Measurements from ENCODE around the gene DDR2. TPM values are rescaled to one million over a fixed set of nuclear protein-coding genes. Genes with fewer than 3 reads are reported as not detected.

Gene DDR2
- polyA plus RNA-seq, 1 donor from 2014 or later: 0.69 TPM

DNA sequence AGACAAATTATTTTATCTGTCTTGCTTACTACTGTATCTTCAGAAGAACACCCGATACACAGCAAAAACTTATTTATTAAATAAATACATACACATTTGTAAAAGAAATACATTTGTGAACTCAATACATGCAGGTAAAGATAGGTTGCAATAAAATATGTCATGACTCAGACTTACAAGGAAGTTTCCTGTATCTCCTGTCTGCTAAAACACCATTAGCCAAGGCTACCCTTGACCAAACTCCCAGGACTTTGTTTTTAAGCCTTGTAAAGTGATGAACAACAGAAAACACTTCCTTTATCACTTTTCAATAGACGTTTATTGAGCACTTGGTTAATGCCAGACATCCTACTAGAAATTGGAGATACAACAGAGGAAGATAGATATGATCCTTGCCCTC, 101.8 kb downstream of the DDR2 start:
- TF ChIP-seq RAD21 (conservative IDR thresholded peaks at IDR 0.05): no peak
- no peak for TF ChIP-seq EZH2 (IDR thresholded peaks at IDR 0.05; ENCODE audit: borderline replicate concordance, insufficient read depth, low read length, poor library complexity, severe bottlenecking)
- no peak for TF ChIP-seq EP300 (conservative IDR thresholded peaks at IDR 0.05; ENCODE audit: poor library complexity, severe bottlenecking)
- no peak for TF ChIP-seq TAF1 (IDR thresholded peaks at IDR 0.05; ENCODE audit: low read depth)
- TF ChIP-seq, protein P1, sequence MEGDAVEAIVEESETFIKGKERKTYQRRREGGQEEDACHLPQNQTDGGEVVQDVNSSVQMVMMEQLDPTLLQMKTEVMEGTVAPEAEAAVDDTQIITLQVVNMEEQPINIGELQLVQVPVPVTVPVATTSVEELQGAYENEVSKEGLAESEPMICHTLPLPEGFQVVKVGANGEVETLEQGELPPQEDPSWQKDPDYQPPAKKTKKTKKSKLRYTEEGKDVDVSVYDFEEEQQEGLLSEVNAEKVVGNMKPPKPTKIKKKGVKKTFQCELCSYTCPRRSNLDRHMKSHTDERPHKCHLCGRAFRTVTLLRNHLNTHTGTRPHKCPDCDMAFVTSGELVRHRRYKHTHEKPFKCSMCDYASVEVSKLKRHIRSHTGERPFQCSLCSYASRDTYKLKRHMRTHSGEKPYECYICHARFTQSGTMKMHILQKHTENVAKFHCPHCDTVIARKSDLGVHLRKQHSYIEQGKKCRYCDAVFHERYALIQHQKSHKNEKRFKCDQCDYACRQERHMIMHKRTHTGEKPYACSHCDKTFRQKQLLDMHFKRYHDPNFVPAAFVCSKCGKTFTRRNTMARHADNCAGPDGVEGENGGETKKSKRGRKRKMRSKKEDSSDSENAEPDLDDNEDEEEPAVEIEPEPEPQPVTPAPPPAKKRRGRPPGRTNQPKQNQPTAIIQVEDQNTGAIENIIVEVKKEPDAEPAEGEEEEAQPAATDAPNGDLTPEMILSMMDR (IDR thresholded peaks at IDR 0.05; ENCODE audit: poor library complexity, severe bottlenecking): no peak
- TF ChIP-seq, protein P2, sequence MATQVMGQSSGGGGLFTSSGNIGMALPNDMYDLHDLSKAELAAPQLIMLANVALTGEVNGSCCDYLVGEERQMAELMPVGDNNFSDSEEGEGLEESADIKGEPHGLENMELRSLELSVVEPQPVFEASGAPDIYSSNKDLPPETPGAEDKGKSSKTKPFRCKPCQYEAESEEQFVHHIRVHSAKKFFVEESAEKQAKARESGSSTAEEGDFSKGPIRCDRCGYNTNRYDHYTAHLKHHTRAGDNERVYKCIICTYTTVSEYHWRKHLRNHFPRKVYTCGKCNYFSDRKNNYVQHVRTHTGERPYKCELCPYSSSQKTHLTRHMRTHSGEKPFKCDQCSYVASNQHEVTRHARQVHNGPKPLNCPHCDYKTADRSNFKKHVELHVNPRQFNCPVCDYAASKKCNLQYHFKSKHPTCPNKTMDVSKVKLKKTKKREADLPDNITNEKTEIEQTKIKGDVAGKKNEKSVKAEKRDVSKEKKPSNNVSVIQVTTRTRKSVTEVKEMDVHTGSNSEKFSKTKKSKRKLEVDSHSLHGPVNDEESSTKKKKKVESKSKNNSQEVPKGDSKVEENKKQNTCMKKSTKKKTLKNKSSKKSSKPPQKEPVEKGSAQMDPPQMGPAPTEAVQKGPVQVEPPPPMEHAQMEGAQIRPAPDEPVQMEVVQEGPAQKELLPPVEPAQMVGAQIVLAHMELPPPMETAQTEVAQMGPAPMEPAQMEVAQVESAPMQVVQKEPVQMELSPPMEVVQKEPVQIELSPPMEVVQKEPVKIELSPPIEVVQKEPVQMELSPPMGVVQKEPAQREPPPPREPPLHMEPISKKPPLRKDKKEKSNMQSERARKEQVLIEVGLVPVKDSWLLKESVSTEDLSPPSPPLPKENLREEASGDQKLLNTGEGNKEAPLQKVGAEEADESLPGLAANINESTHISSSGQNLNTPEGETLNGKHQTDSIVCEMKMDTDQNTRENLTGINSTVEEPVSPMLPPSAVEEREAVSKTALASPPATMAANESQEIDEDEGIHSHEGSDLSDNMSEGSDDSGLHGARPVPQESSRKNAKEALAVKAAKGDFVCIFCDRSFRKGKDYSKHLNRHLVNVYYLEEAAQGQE (IDR thresholded peaks at IDR 0.05; ENCODE audit: borderline replicate concordance): no peak
- TF ChIP-seq SMC3 (conservative IDR thresholded peaks at IDR 0.05; ENCODE audit: poor library complexity): no peak
- no peak for TF ChIP-seq POLR2AphosphoS5 (IDR thresholded peaks at IDR 0.05)
- TF ChIP-seq MXI1 (conservative IDR thresholded peaks at IDR 0.05; ENCODE audit: poor library complexity, severe bottlenecking): no peak
- H4K20me1 ChIP-seq (ENCODE audit: insufficient read depth): no peaks in the 10 kb centered on the region

DNA sequence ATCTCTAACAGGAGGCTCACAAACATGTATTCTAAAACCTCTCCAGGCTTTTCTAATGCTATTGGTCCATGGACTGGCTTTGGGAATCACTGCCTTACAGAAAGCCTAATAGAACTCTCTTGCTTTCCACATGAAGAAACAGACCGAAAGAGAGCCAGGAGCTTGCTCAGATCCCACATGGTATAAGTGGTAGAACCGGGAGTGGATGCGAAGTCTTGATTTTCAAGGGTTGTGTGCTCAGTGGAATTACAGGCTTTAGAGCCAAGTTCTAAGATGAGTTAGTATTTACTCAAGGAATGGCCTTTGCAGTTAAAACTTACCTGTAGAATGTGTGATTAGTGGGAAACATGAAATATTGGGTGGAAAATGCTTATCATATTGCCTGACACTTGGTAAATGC, 103.9 kb downstream of the DDR2 start:
- H3K9me2 ChIP-seq (ENCODE audit: insufficient read depth, low read length): no peaks in the 10 kb centered on the region
- no peak overlapping the region for H3K4me3 ChIP-seq (ENCODE audit: low read length)
- H3K36me3 ChIP-seq (ENCODE audit: insufficient read depth, low read length): no peaks in the 10 kb centered on the region
- H3K9me3 ChIP-seq (ENCODE audit: low read length): no peaks in the 10 kb centered on the region
- no peak overlapping the region for H3K27ac ChIP-seq (ENCODE audit: low read length)
- TF ChIP-seq MXI1 (conservative IDR thresholded peaks at IDR 0.05; ENCODE audit: poor library complexity, severe bottlenecking) (no peak), SMC3 (conservative IDR thresholded peaks at IDR 0.05; ENCODE audit: poor library complexity) (no peak), RAD21 (conservative IDR thresholded peaks at IDR 0.05) (no peak), POLR2AphosphoS5 (IDR thresholded peaks at IDR 0.05) (no peak), EP300 (conservative IDR thresholded peaks at IDR 0.05; ENCODE audit: poor library complexity, severe bottlenecking) (no peak), EZH2 (IDR thresholded peaks at IDR 0.05; ENCODE audit: borderline replicate concordance, insufficient read depth, low read length, poor library complexity, severe bottlenecking) (no peak), TAF1 (IDR thresholded peaks at IDR 0.05; ENCODE audit: low read depth) (no peak)
- TF ChIP-seq, protein P2 (IDR thresholded peaks at IDR 0.05; ENCODE audit: borderline replicate concordance): no peak
- TF ChIP-seq, protein P1 (IDR thresholded peaks at IDR 0.05; ENCODE audit: poor library complexity, severe bottlenecking): no peak
- H4K20me1 ChIP-seq (ENCODE audit: insufficient read depth): no peaks in the 10 kb centered on the region
- no peak overlapping the region for H2AFZ ChIP-seq (ENCODE audit: low read depth, low read length)
- no peaks in the 10 kb centered on the region for H3K27me3 ChIP-seq (ENCODE audit: insufficient read depth, low read depth, low read length)
- no peak overlapping the region for H3K9ac ChIP-seq (ENCODE audit: low read length)
- H3F3A ChIP-seq (ENCODE audit: insufficient read depth, low read length, poor library complexity, severe bottlenecking): no peaks in the 10 kb centered on the region
- no peaks in the 10 kb centered on the region for H3K79me2 ChIP-seq (replicated peaks; ENCODE audit: insufficient read depth, low read length)
- no peak overlapping the region for H3K4me2 ChIP-seq (ENCODE audit: low read length)

More for the DNA sequence above, 101.8 kb downstream of the DDR2 start:
- no peaks in the 10 kb centered on the region for H3K27me3 ChIP-seq (ENCODE audit: insufficient read depth, low read depth, low read length)
- H3K9me3 ChIP-seq (ENCODE audit: low read length): no peaks in the 10 kb centered on the region
- no peaks in the 10 kb centered on the region for H3K79me2 ChIP-seq (replicated peaks; ENCODE audit: insufficient read depth, low read length)
- no peak overlapping the region for H3K4me2 ChIP-seq (ENCODE audit: low read length)
- H3K36me3 ChIP-seq (ENCODE audit: insufficient read depth, low read length): no peaks in the 10 kb centered on the region
- no peak overlapping the region for H3K4me3 ChIP-seq (ENCODE audit: low read length)
- no peak overlapping the region for H3K9ac ChIP-seq (ENCODE audit: low read length)
- H2AFZ ChIP-seq (ENCODE audit: low read depth, low read length): no peak overlapping the region
- no peaks in the 10 kb centered on the region for H3K9me2 ChIP-seq (ENCODE audit: insufficient read depth, low read length)
- no peak overlapping the region for H3K27ac ChIP-seq (ENCODE audit: low read length)
- H3F3A ChIP-seq (ENCODE audit: insufficient read depth, low read length, poor library complexity, severe bottlenecking): no peaks in the 10 kb centered on the region
